OCI-LY7 (cell line): ENCODE results near the gene GIT2. TPM values are rescaled to one million over a fixed set of nuclear protein-coding genes. Genes with fewer than 3 reads are reported as not detected.

Experiments used
- BruUV-seq: library from RNA; stranded (reverse); fragments of 400-500 nt; replicated peaks from 2 replicates; lab custom pipeline; 2021; lab: Mats Ljungman, UMichigan
- CTCF ChIA-PET: fragments of 300-600 bp; sonication (Branson Sonifier 250); formaldehyde crosslinking; loops from one replicate; lab custom pipeline; 2022; ENCODE audit warnings: antibody characterized with exemption; ENCODE audit not compliant: unreplicated experiment; lab: Charles Lee
- POLR2A ChIA-PET: fragments of 300-600 bp; sonication (Branson Sonifier 250); formaldehyde crosslinking; loops from one replicate; lab custom pipeline; 2022; ENCODE audit warnings: antibody characterized with exemption; lab: Charles Lee
- DNase-seq: peaks from one replicate; pipeline ENCODE4 v3.0.0-alpha.2; 2015; ENCODE audit warnings: low spot score
- H2AFZ ChIP-seq: fragments of 200-600 bp; sonication (generic), shearing (Covaris generic); 2 replicates; pipeline ENCODE4 v1.6.1; 2014; ENCODE audit warnings: mild to moderate bottlenecking, antibody characterized with exemption, low read length, moderate library complexity
- H3K27ac ChIP-seq: fragments of 200-600 bp; sonication (generic); 2 replicates; pipeline ENCODE4 v1.5.1; 2014; ENCODE audit warnings: mixed run types, low read depth, mild to moderate bottlenecking, moderate library complexity, low read length, inconsistent platforms; ENCODE audit not compliant: poor library complexity, severe bottlenecking
- H3K36me3 ChIP-seq: fragments of 200-600 bp; sonication (generic); 2 replicates; pipeline ENCODE4 v1.6.1; 2014; ENCODE audit warnings: mild to moderate bottlenecking, antibody characterized with exemption, low read length, moderate library complexity, mixed read lengths; ENCODE audit not compliant: insufficient read depth
- H3K4me1 ChIP-seq: fragments of 200-600 bp; sonication (generic); 2 replicates; pipeline ENCODE4 v1.5.1; 2014; ENCODE audit warnings: mild to moderate bottlenecking, low read length; ENCODE audit not compliant: insufficient read depth, poor library complexity, severe bottlenecking
- H3K4me2 ChIP-seq: fragments of 200-600 bp; sonication (generic); 2 replicates; pipeline ENCODE4 v1.6.1; 2014; ENCODE audit warnings: mild to moderate bottlenecking, low read length
- H3K4me3 ChIP-seq: fragments of 200-600 bp; sonication (generic); 2 replicates; pipeline ENCODE4 v1.5.1; 2014; ENCODE audit warnings: mild to moderate bottlenecking, low read depth, low read length; ENCODE audit not compliant: poor library complexity, severe bottlenecking
- H3K79me2 ChIP-seq: fragments of 200-600 bp; sonication (generic); 2 replicates; pipeline ENCODE4 v1.6.1; 2016; ENCODE audit warnings: low read depth, mild to moderate bottlenecking, low read length, moderate library complexity, mixed read lengths; ENCODE audit not compliant: insufficient read depth
- H3K9me2 ChIP-seq: fragments of 200-600 bp; sonication (generic); 2 replicates; pipeline ENCODE4 v1.6.1; 2016; ENCODE audit warnings: mild to moderate bottlenecking, low read length, mixed read lengths; ENCODE audit not compliant: insufficient read depth
- H3K9me3 ChIP-seq: fragments of 200-600 bp; sonication (generic); 2 replicates; pipeline ENCODE4 v1.6.1; 2014; ENCODE audit warnings: mild to moderate bottlenecking, mixed run types, low read length, mixed read lengths
- H4K20me1 ChIP-seq: fragments of 200-600 bp; sonication (generic); 2 replicates; pipeline ENCODE4 v1.6.1; 2014; ENCODE audit warnings: mild to moderate bottlenecking, antibody characterized with exemption, low read length, moderate library complexity, mixed read lengths; ENCODE audit not compliant: insufficient read depth
- CTCF ChIP-seq: fragments of 200-600 bp; sonication (generic); conservative IDR thresholded peaks from 2 replicates; pipeline ENCODE4 v1.5.1; 2014; ENCODE audit warnings: mild to moderate bottlenecking, antibody characterized with exemption, low read length, moderate library complexity, mixed read lengths
- EZH2phosphoT487 ChIP-seq: fragments of 200-600 bp; sonication (generic); IDR thresholded peaks from 2 replicates; pipeline ENCODE4 v1.6.1; 2018; ENCODE audit warnings: low read depth, borderline replicate concordance, mild to moderate bottlenecking, mixed run types, antibody characterized with exemption, low read length, moderate library complexity, mixed read lengths
- intact Hi-C: fragments of 100-400 bp; cut with micrococcal nuclease; formaldehyde crosslinking; loops from one replicate; pipeline ENCODE4 v1.10.0; 2022; ENCODE audit not compliant: unreplicated experiment
- total RNA-seq, 2 experiments: library from RNA; depleted of rRNA in 1 of 2; stranded (reverse); fragments of >200 nt in 1 of 2; shearing (Covaris generic) in 1 of 2; gene quantifications; 2 replicates each; pipeline ENCODE4 v1.2.3, GENCODE V29; 2014 to 2022

Gene GIT2
- total RNA-seq, 2 experiments from 2014 or later, result 57.1 to 123 TPM

- Histone ChIP-seq H3K9me2 (no peaks in the 10 kb centered on the region), H3K36me3 (peaks cover 94% of the 10 kb centered on the region), H3K9me3 (no peaks in the 10 kb centered on the region), H3K27ac (no peak overlapping the region), H2AFZ (no peak overlapping the region), H3K4me1 (no peaks in the 10 kb centered on the region), H3K79me2 (no peaks in the 10 kb centered on the region), H4K20me1 (no peaks in the 10 kb centered on the region), H3K4me2 (no peak overlapping the region), H3K4me3 (no peak overlapping the region)
- no TSS peak for BruUV-seq
- intact Hi-C loops, result no loop called here
- ChIA-PET POLR2A (no interaction called here), CTCF (no interaction called here)
- DNase-seq, result no peak
- TF ChIP-seq CTCF, result no peak
- TF ChIP-seq EZH2phosphoT487, result no peak
Observed at GRCh38 chr12:109967383-109968031, 28.7 kb downstream of the GIT2 start.

GRCh38 chr12:109966546-109966945, 29.6 kb downstream of the GIT2 start:
- no peaks in the 10 kb centered on the region for H3K4me1 ChIP-seq
- no TSS peak for BruUV-seq
- no peaks in the 10 kb centered on the region for H3K79me2 ChIP-seq
- ChIA-PET CTCF (no interaction called here), POLR2A (no interaction called here)
- DNase-seq, result no peak
- intact Hi-C loops, result no loop called here
- TF ChIP-seq EZH2phosphoT487 (no peak), CTCF (no peak)
- H3K9me2 ChIP-seq, result no peaks in the 10 kb centered on the region
- no peak overlapping the region for H3K4me3 ChIP-seq
- H3K36me3 ChIP-seq, result peaks cover 96% of the 10 kb centered on the region
- H2AFZ ChIP-seq, result no peak overlapping the region
- no peaks in the 10 kb centered on the region for H4K20me1 ChIP-seq
- no peak overlapping the region for H3K27ac ChIP-seq
- H3K4me2 ChIP-seq, result no peak overlapping the region
- no peaks in the 10 kb centered on the region for H3K9me3 ChIP-seq

GRCh38 chr12:109963743-109964429, 32.3 kb downstream of the GIT2 start:
- Histone ChIP-seq H3K36me3 (peaks cover 96% of the 10 kb centered on the region), H3K79me2 (no peaks in the 10 kb centered on the region), H3K9me3 (no peaks in the 10 kb centered on the region), H3K4me1 (no peaks in the 10 kb centered on the region), H3K4me3 (no peak overlapping the region), H4K20me1 (no peaks in the 10 kb centered on the region), H2AFZ (no peak overlapping the region), H3K27ac (no peak overlapping the region), H3K9me2 (no peaks in the 10 kb centered on the region), H3K4me2 (no peak overlapping the region)
- ChIA-PET CTCF (no interaction called here), POLR2A (interaction anchor here (0.6 to 1.6 kb wide), 4 partner anchors 17 to 653 kb away, joined by 3 to 7 read pairs (median 3); no protein-coding TSS in a partner anchor)
- DNase-seq, result no peak
- no TSS peak for BruUV-seq
- intact Hi-C loops, result no loop called here
- TF ChIP-seq CTCF, result no peak
- TF ChIP-seq EZH2phosphoT487, result no peak
